GDM1 (cell line): Measurements from ENCODE around the gene CD7.

Experiments
- DNase-seq: peaks from one replicate; lab custom pipeline; 2025; lab: John Stamatoyannopoulos, UW

The CD7 gene

GRCh38 chr17:82298538-82299421 lies 18.6 kb downstream of the CD7 start:
- no peak for DNase-seq

- DNase-seq, result peak; percentile 82
These were observed 19.5 kb downstream of the CD7 start for GRCh38 chr17:82297714-82298537.

- DNase-seq, result peak; percentile 34
These were observed 20.1 kb downstream of the CD7 start for GRCh38 chr17:82297280-82297713.

GRCh38 chr17:82296511-82297279 lies 20.7 kb downstream of the CD7 start:
- no peak for DNase-seq

- DNase-seq, result no peak
These were observed 22.0 kb downstream of the CD7 start for GRCh38 chr17:82295472-82295814.

- DNase-seq, result no peak
These were observed 23.2 kb downstream of the CD7 start for GRCh38 chr17:82294064-82294773.

GRCh38 chr17:82292251-82293154 lies 24.9 kb downstream of the CD7 start:
- peak; percentile 97 for DNase-seq

GRCh38 chr17:82291582-82292250 lies 25.7 kb downstream of the CD7 start:
- DNase-seq, result no peak

GRCh38 chr17:82287868-82288801 lies 29.3 kb downstream of the CD7 start:
- no peak for DNase-seq

GRCh38 chr17:82287013-82287867 lies 30.2 kb downstream of the CD7 start:
- no peak for DNase-seq

- no peak for DNase-seq
These were observed 32.3 kb downstream of the CD7 start for GRCh38 chr17:82285141-82285540.

GRCh38 chr17:82283208-82283749 lies 34.1 kb downstream of the CD7 start:
- DNase-seq, result no peak

GRCh38 chr17:82282239-82283207 lies 34.9 kb downstream of the CD7 start:
- no peak for DNase-seq

GRCh38 chr17:82281502-82282238 lies 35.7 kb downstream of the CD7 start:
- DNase-seq, result no peak

GRCh38 chr17:82281076-82281475 lies 36.3 kb downstream of the CD7 start:
- DNase-seq, result no peak

GRCh38 chr17:82280537-82280936 lies 36.9 kb downstream of the CD7 start:
- DNase-seq, result no peak
